K562 (cell line): ENCODE measurements around the gene UBE2K.

Experiments
- CBFA2T2 ChIP-seq: fragments of 450-650 bp; conservative IDR thresholded peaks from 2 replicates; pipeline ENCODE4 v1.6.1; 2017; ENCODE audit warnings: mild to moderate bottlenecking
- DPF2 ChIP-seq: fragments of 450-650 bp; IDR thresholded peaks from 2 replicates; pipeline ENCODE4 v1.6.1; 2016
- HDAC3 ChIP-seq: fragments of 450-650 bp; IDR thresholded peaks from 2 replicates; pipeline ENCODE4 v1.6.1; 2018; ENCODE audit warnings: borderline replicate concordance, mild to moderate bottlenecking, moderate library complexity; ENCODE audit not compliant: partially characterized antibody
- KLF16 ChIP-seq: IDR thresholded peaks from 2 replicates; pipeline ENCODE4 v1.6.1; 2016; ENCODE audit warnings: antibody characterized with exemption
- NFXL1 ChIP-seq: fragments of 450-650 bp; formaldehyde crosslinking; IDR thresholded peaks from 2 replicates; pipeline ENCODE4 v1.4.0; 2021; ENCODE audit warnings: mild to moderate bottlenecking
- NRF1 ChIP-seq, 2 experiments: fragments of 450-650 bp; IDR thresholded peaks in 1 of 2; conservative IDR thresholded peaks in 1 of 2; 2 replicates each; pipeline ENCODE4 v1.6.1; 2014; ENCODE audit warnings: mild to moderate bottlenecking in 2 of 2
- POLR2A ChIP-seq: fragments of 450-650 bp; conservative IDR thresholded peaks from 2 replicates; pipeline ENCODE4 v1.6.1; 2016
- POLR2AphosphoS5 ChIP-seq: IDR thresholded peaks from 2 replicates; pipeline ENCODE4 v1.6.1; 2011; ENCODE audit warnings: mild to moderate bottlenecking, low read depth, low read length, moderate library complexity; ENCODE audit not compliant: control insufficient read depth, insufficient read depth
- SREBF2 ChIP-seq: sonication (generic); formaldehyde crosslinking; IDR thresholded peaks from 2 replicates; pipeline ENCODE4 v1.4.0; 2020; ENCODE audit warnings: mild to moderate bottlenecking, missing genetic modification reagents
- TCF3 ChIP-seq: sonication (generic); formaldehyde crosslinking; IDR thresholded peaks from 2 replicates; pipeline ENCODE4 v1.4.0; 2020; ENCODE audit warnings: mild to moderate bottlenecking, missing genetic modification reagents
- TEAD1 ChIP-seq, 2 experiments: fragments of 450-650 bp in 1 of 2; sonication (generic) in 1 of 2; formaldehyde crosslinking; IDR thresholded peaks; 2 replicates each; pipeline versions ENCODE4 v1.4.0 to v1.8.0; 2020 to 2022; ENCODE audit warnings: mild to moderate bottlenecking in 2 of 2, missing genetic modification reagents in 1 of 2
- TF ChIP-seq, protein P1 (sequence below): fragments of 150-350 bp; conservative IDR thresholded peaks from 2 replicates; pipeline ENCODE4 v1.6.1; 2014; ENCODE audit warnings: low read length
- TF ChIP-seq, protein P2 (sequence below): fragments of 250-450 bp; sonication (Bioruptor Pico); IDR thresholded peaks from 2 replicates; pipeline ENCODE4 v1.8.0; 2021; ENCODE audit warnings: moderate library complexity, mild to moderate bottlenecking, inconsistent platforms
- TF ChIP-seq, protein P3 (sequence below), 2 experiments: fragments of 450-650 bp in 1 of 2; sonication (generic) in 1 of 2; formaldehyde crosslinking; conservative IDR thresholded peaks; 2 replicates each; pipeline versions ENCODE4 v1.4.0 to v1.8.1; 2020 to 2022; ENCODE audit warnings: mild to moderate bottlenecking in 1 of 2, missing genetic modification reagents in 1 of 2

DNA sequence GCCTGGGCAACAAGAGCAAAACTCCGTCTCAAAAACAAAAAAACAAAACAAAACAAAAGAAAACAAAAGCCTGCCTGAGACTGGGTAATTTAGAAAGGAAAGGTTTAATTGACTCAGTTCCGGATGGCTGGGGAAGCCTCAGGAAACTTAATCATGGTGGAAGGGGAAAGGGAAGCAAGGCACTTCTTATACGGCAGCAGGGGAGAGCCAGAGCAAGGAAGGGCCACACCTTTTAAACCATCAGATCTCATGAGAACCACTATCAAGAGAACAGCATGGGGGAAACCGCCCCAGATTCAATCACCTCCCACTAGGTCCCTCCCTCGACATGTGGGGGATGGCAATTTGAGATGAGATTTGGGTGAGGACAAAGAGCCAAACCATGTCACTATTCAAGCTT lies 122.2 kb downstream of the UBE2K start:
- TF ChIP-seq, protein P1, sequence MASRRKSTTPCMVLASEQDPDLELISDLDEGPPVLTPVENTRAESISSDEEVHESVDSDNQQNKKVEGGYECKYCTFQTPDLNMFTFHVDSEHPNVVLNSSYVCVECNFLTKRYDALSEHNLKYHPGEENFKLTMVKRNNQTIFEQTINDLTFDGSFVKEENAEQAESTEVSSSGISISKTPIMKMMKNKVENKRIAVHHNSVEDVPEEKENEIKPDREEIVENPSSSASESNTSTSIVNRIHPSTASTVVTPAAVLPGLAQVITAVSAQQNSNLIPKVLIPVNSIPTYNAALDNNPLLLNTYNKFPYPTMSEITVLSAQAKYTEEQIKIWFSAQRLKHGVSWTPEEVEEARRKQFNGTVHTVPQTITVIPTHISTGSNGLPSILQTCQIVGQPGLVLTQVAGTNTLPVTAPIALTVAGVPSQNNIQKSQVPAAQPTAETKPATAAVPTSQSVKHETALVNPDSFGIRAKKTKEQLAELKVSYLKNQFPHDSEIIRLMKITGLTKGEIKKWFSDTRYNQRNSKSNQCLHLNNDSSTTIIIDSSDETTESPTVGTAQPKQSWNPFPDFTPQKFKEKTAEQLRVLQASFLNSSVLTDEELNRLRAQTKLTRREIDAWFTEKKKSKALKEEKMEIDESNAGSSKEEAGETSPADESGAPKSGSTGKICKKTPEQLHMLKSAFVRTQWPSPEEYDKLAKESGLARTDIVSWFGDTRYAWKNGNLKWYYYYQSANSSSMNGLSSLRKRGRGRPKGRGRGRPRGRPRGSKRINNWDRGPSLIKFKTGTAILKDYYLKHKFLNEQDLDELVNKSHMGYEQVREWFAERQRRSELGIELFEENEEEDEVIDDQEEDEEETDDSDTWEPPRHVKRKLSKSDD, result no peak
- TF ChIP-seq POLR2A, result no peak
- no peak for TF ChIP-seq NRF1 (conservative IDR thresholded peaks at IDR 0.05 in 1 of 2, IDR thresholded peaks at IDR 0.05 in 1 of 2)
- TF ChIP-seq, protein P2, sequence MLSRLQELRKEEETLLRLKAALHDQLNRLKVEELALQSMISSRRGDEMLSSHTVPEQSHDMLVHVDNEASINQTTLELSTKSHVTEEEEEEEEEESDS (CRISPR knock-in tag), result no peak
- no peak for TF ChIP-seq TCF3
- no peak for TF ChIP-seq NFXL1
- TF ChIP-seq HDAC3, result no peak
- TF ChIP-seq TEAD1 (CRISPR knock-in tag; IDR thresholded peaks at IDR 0.05), result no peak
- TF ChIP-seq, protein P3, sequence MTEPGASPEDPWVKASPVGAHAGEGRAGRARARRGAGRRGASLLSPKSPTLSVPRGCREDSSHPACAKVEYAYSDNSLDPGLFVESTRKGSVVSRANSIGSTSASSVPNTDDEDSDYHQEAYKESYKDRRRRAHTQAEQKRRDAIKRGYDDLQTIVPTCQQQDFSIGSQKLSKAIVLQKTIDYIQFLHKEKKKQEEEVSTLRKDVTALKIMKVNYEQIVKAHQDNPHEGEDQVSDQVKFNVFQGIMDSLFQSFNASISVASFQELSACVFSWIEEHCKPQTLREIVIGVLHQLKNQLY (CRISPR knock-in tag; conservative IDR thresholded peaks at IDR 0.05), result no peak
- no peak for TF ChIP-seq DPF2
- TF ChIP-seq POLR2AphosphoS5, result no peak
- TF ChIP-seq SREBF2, result no peak
- TF ChIP-seq KLF16, result no peak
- no peak for TF ChIP-seq CBFA2T2
